ENCODE data around the gene PRR33.
"Not testable (repeated sequence)": the region's sequence is repeated elsewhere in the genome, so short reads cannot be mapped to it uniquely, and the experiment has no call there.

Gene PRR33

DNA sequence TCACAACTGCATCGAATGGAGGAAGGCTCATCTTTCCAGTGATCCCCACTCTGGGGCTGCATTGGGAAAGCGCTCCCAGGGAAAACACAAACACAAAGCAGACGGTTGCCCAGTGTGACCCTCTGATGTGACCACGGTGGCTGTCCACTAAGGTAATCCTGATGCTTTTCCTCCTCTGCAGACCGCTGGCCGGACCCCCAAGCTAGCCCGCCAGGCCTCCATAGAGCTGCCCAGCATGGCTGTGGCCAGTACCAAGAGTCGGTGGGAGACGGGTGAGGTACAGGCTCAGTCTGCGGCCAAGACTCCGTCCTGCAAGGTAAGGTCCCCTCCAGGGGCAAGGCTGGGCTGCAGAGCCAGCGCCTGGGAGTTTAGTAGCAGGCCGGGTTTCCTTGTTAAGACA lies 5.1 kb downstream of the PRR33 start:
- not testable (repeated sequence) for ATAC-seq (replicated peaks); H3K27me3 Mint-ChIP-seq; DNase-seq; H3K4me3 Mint-ChIP-seq; H3K9me3 Mint-ChIP-seq; H3K27ac Mint-ChIP-seq
- peaks cover 18 to 19% of the 10 kb centered on the region in 2 donors for H3K4me1 Mint-ChIP-seq (ENCODE audit: low read depth in 2 of 2)
- peaks cover 21% of the 10 kb centered on the region for H3K36me3 Mint-ChIP-seq (ENCODE audit: insufficient read depth)

DNA sequence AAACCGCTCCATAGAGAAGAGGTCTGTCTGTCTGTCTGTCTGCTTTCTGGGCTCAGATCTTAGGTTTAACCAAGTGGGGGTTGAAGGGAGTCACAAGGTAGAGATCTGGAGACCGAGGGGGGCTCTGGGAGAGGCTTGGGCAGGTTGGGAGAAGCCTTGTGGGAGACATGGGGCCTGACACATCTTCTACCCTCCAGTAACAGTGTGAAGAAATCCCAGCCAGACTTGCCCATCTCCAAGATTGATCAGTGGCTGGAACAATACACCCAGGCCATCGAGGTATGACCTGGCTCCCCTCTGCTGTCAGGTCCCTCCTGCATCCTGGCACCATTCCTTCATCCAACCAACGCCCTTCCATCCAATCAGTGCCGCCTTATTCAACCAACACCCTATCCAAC lies 7.4 kb downstream of the PRR33 start:
- Mint-ChIP-seq H3K27ac (no peak overlapping the region), H3K4me1 (ENCODE audit: low read depth in 2 of 2) (peaks cover 22 to 29% of the 10 kb centered on the region in 2 donors)

DNA sequence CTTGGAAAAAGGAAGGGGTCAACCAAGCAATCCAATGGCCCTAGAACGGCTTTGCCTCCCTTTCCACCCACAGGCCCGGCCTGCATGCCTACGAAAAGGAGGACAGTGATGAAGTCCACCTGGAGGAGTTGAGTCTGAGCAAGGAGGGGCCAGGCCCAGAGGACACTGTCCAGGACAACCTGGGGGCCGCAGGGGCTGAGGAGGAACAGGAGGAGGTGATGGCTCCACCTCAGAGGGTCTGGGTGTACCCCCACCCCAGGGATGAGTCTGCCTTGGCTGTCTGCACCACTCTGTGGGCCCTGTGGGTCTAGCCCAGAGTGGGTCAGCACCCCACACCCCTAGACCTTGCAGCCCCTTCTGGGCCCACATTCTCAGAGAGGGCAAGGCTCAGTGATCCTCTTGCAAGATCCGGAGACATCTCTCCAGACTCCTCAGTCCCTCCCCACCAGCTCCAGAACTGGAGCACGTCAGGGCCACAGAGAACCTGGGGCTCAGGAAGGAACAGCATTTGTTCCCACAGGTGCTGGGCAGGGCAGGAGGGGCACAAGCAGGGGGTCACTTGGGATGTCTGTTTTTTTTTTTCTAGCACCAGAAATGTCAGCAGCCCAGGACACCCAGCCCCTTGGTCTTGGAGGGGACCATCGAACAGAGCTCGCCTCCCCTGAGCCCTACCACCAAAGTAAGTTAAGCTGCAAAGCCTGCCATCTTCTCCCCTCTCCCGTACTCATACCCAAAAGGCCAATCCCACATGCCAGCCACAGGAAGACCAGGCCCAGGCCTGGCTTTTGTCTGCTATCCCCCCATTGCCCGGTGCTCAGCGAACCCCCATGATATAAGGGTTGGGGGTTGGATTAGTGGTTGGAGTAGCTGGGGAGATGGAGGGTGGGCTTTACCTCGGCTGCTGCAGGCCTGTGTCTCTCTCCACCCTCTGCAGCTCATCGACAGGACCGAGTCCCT lies 8.1 kb downstream of the PRR33 start:
- DNase-seq = no peak

More for the DNA sequence above, 7.4 kb downstream of the PRR33 start:
- Mint-ChIP-seq H3K36me3 (ENCODE audit: insufficient read depth) (peaks cover 30% of the 10 kb centered on the region), H3K27me3 (no peaks in the 10 kb centered on the region), H3K4me3 (no peak overlapping the region), H3K9me3 (no peaks in the 10 kb centered on the region)
- ATAC-seq (replicated peaks) = no peak
- DNase-seq = no peak

GRCh38 chr11:1882265-1883238 lies 9.1 kb downstream of the PRR33 start:
- ATAC-seq (replicated peaks) (peak; percentile 94), DNase-seq (peak; percentile 74 to 78 (median 77))
- Mint-ChIP-seq H3K36me3 (ENCODE audit: insufficient read depth) (peaks cover 26% of the 10 kb centered on the region), H3K27me3 (no peaks in the 10 kb centered on the region), H3K9me3 (no peaks in the 10 kb centered on the region), H3K4me3 (no peak overlapping the region), H3K27ac (no peak overlapping the region), H3K4me1 (ENCODE audit: low read depth in 2 of 2) (peaks cover 16 to 19% of the 10 kb centered on the region in 2 donors)

More for the DNA sequence above, 8.1 kb downstream of the PRR33 start:
- H3K4me3 Mint-ChIP-seq = no peak overlapping the region
- peaks cover 29% of the 10 kb centered on the region for H3K36me3 Mint-ChIP-seq (ENCODE audit: insufficient read depth)
- no peaks in the 10 kb centered on the region for H3K27me3 Mint-ChIP-seq
- no peak overlapping the region for H3K27ac Mint-ChIP-seq
- H3K4me1 Mint-ChIP-seq (ENCODE audit: low read depth in 2 of 2) = peaks cover 17 to 23% of the 10 kb centered on the region in 2 donors
- ATAC-seq (replicated peaks) = no peak
- H3K9me3 Mint-ChIP-seq = no peaks in the 10 kb centered on the region

GRCh38 chr11:1881442-1882264 lies 10.0 kb downstream of the PRR33 start:
- DNase-seq = no peak
- no peak overlapping the region for H3K27ac Mint-ChIP-seq
- peak; percentile 17 for ATAC-seq (replicated peaks)
- H3K4me3 Mint-ChIP-seq = no peak overlapping the region
- peaks cover 17% of the 10 kb centered on the region in 2 donors for H3K4me1 Mint-ChIP-seq (ENCODE audit: low read depth in 2 of 2)
- no peaks in the 10 kb centered on the region for H3K27me3 Mint-ChIP-seq
- H3K36me3 Mint-ChIP-seq (ENCODE audit: insufficient read depth) = peaks cover 21% of the 10 kb centered on the region
- H3K9me3 Mint-ChIP-seq = no peaks in the 10 kb centered on the region

DNA sequence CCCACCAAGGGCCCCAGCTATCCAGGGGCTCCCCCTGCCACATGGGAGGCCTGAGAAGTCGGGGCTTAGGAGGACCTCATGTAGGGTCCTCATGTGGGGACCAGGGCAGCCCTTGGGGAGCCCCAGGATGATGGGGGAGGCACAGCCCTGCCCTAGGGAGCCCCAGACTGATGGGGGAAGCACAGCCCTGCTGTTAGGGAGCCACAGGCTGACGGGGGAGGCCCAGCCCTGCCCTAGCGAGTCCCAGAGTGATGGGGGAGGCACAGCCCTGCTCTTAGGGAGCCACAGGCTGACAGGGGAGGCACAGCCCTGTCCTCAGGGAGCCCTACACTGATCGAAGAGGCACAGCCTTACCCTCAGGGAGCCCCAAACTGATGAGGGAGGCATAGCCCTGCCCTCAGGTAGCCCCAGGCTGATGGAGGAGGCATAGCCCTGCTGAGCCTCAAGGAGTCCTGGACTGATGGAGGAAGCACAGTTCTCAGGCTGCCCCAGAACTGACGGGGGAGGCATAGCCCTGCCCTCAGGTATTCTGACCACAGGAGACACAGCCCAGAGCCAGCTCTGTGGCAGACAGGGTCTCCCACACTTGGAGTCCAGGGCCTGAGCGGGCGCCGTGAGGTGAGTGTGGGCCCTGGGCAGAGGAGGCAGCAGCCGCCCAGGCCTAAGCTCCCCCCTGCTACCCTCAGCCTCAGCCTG lies 10.8 kb downstream of the PRR33 start:
- peaks cover 21% of the 10 kb centered on the region for H3K36me3 Mint-ChIP-seq (ENCODE audit: insufficient read depth)
- H3K27ac Mint-ChIP-seq = peak overlapping the region; percentile 46 to 83
- no peaks in the 10 kb centered on the region for H3K9me3 Mint-ChIP-seq
- ATAC-seq (replicated peaks) (no peak), DNase-seq (no peak)
- no peak overlapping the region for H3K4me3 Mint-ChIP-seq
- peaks cover 16 to 17% of the 10 kb centered on the region in 2 donors for H3K4me1 Mint-ChIP-seq (ENCODE audit: low read depth in 2 of 2)
- H3K27me3 Mint-ChIP-seq = no peaks in the 10 kb centered on the region

GRCh38 chr11:1879941-1880720 lies 11.6 kb downstream of the PRR33 start:
- peak overlapping the region; percentile 46 to 89 for H3K27ac Mint-ChIP-seq
- no peak overlapping the region for H3K4me3 Mint-ChIP-seq
- H3K27me3 Mint-ChIP-seq = no peaks in the 10 kb centered on the region
- peaks cover 20 to 21% of the 10 kb centered on the region in 2 donors for H3K4me1 Mint-ChIP-seq (ENCODE audit: low read depth in 2 of 2)
- H3K9me3 Mint-ChIP-seq = no peaks in the 10 kb centered on the region
- peaks cover 26% of the 10 kb centered on the region for H3K36me3 Mint-ChIP-seq (ENCODE audit: insufficient read depth)
- no peak for DNase-seq
- ATAC-seq (replicated peaks) = no peak

GRCh38 chr11:1879342-1879940 lies 12.3 kb downstream of the PRR33 start:
- no peaks in the 10 kb centered on the region for H3K9me3 Mint-ChIP-seq
- no peak for ATAC-seq (replicated peaks)
- H3K27ac Mint-ChIP-seq = peak overlapping the region; percentile 44 to 89
- no peaks in the 10 kb centered on the region for H3K27me3 Mint-ChIP-seq
- no peak overlapping the region for H3K4me3 Mint-ChIP-seq
- H3K4me1 Mint-ChIP-seq (ENCODE audit: low read depth in 2 of 2) = peaks cover 20 to 22% of the 10 kb centered on the region in 2 donors
- DNase-seq = no peak
- peaks cover 29% of the 10 kb centered on the region for H3K36me3 Mint-ChIP-seq (ENCODE audit: insufficient read depth)

DNA sequence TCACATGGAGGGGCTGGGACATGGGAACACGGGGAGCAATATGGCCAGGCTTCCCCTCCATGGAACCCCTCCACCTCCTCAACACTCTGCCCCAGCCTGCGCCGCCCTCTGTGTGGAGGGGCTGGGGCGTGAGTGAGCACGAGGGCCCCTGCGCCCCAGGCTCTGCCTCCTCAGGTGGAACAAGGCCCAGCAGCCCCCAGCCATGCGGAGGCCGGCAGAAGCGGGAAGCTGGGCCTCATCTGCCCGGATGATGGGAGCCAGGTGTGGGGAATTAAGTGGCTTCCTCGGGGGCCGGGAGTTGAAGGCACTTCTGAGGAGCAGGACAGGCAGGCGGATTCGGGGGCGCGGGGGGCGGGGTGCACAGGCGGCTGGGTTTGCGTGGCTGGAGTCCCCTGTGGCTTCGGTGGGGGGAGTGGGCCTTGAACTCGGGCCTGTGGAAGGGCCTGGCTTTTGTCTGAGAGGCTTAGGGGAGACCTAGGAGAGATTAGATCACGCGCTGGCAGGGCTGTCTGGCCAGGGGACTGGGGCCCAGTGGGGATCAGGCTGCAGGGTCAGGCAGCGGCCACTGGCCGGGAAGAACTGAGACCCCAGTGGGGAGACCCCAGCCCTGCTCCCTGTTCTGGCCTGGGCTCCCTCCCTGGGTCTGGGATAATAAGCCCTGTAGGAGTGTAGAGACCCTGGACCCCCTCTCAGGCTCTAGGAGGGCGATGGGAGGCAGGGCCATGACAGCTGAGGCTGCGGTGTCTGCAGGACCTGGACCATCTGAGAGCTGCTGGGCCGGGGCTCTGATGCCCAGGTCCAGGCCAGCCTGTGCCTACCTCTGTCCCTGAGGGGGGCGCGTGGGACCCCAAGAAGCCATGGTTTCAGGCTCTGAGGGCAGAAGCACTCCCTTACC lies 13.3 kb downstream of the PRR33 start:
- ATAC-seq (replicated peaks) (no peak), DNase-seq (no peak)
- H3K36me3 Mint-ChIP-seq (ENCODE audit: insufficient read depth) = peaks cover 35% of the 10 kb centered on the region
- H3K4me1 Mint-ChIP-seq (ENCODE audit: low read depth in 2 of 2) = peaks cover 24% of the 10 kb centered on the region in 2 donors
- no peaks in the 10 kb centered on the region for H3K9me3 Mint-ChIP-seq
- no peak overlapping the region for H3K4me3 Mint-ChIP-seq
- H3K27ac Mint-ChIP-seq = peak overlapping the region; percentile 35
- no peaks in the 10 kb centered on the region for H3K27me3 Mint-ChIP-seq

GRCh38 chr11:1877211-1878136 lies 14.2 kb downstream of the PRR33 start:
- Mint-ChIP-seq H3K9me3 (no peaks in the 10 kb centered on the region), H3K36me3 (ENCODE audit: insufficient read depth) (peaks cover 34% of the 10 kb centered on the region), H3K27ac (peak overlapping the region in 1 of 2 donors; percentile 20), H3K4me1 (ENCODE audit: low read depth in 2 of 2) (peaks cover 28 to 30% of the 10 kb centered on the region in 2 donors), H3K4me3 (no peak overlapping the region), H3K27me3 (no peaks in the 10 kb centered on the region)
- DNase-seq = no peak
- no peak for ATAC-seq (replicated peaks)

All from effector memory CD8-positive, alpha-beta T cell (primary cell).